AG04450 (cell line): Measurements from ENCODE around the gene BPIFA3. TPM values are rescaled to one million over a fixed set of nuclear protein-coding genes. Genes with fewer than 3 reads are reported as not detected.

Source experiments
- CTCF ChIA-PET: fragments of 300-600, 350-600 bp; formaldehyde crosslinking; extraction: SDS; loops from one replicate; lab custom pipeline; 2022; ENCODE audit warnings: antibody characterized with exemption, inconsistent platforms; lab: Charles Lee
- POLR2A ChIA-PET: fragments of 350-600 bp; formaldehyde crosslinking; extraction: SDS; loops from one replicate; lab custom pipeline; 2021; ENCODE audit warnings: antibody characterized with exemption, inconsistent platforms; lab: Yijun Ruan, JAX
- DNase-seq: peaks from one replicate; pipeline ENCODE4 v3.0.0-alpha.2; 2011; ENCODE audit warnings: low read depth, low spot score
- H3K27ac ChIP-seq: one replicate; pipeline ENCODE4 v1.5.1; 2012; ENCODE audit warnings: low read depth, low read length, control low read depth
- H3K27me3 ChIP-seq: one replicate; pipeline ENCODE4 v1.6.0; 2012; ENCODE audit warnings: low read length; ENCODE audit not compliant: control insufficient read depth, insufficient read depth
- H3K4me3 ChIP-seq: 2 replicates; pipeline ENCODE4 v1.5.1; 2011; ENCODE audit warnings: mild to moderate bottlenecking, low read depth, low read length, control low read depth
- H3K9me3 ChIP-seq: 2 replicates; pipeline ENCODE4 v1.5.1; 2012; ENCODE audit warnings: low read length; ENCODE audit not compliant: control insufficient read depth, insufficient read depth
- CTCF ChIP-seq: IDR thresholded peaks from 2 replicates; pipeline ENCODE4 v1.5.1; 2011; ENCODE audit warnings: low read depth, low read length, control low read depth, inconsistent platforms
- polyA plus RNA-seq: library from polyadenylated mRNA; depleted of rRNA; stranded (reverse); fragments of >200 nt; gene quantifications from 2 replicates; pipeline ENCODE4 v1.2.3, GENCODE V29; 2011

The BPIFA3 gene
- polyA plus RNA-seq, 1 experiment, result not detected

DNA sequence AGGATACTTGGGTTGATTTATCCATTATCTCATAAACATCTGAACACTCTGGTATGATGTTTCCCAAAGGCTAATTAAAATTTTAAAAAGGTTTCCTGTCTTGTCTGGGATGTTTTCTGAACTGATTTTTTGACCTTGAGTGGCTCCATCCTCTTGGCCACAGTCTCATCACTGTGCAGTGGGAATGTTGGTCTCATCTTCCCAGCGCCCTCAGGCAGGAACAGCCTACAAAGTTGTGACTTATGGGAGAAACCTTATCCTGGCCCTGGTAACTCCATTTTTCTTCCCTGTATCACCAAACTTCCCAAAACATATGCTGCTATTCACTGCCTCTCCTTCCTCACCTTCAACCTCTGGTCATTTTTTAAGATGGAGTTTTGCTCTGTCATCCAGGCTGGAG, 6.8 kb upstream of the BPIFA3 start:
- DNase-seq, result no peak
- TF ChIP-seq CTCF, result no peak
- ChIA-PET CTCF (no interaction called here), POLR2A (no interaction called here)
- H3K27ac ChIP-seq, result no peak overlapping the region
- no peak overlapping the region for H3K4me3 ChIP-seq
- no peaks in the 10 kb centered on the region for H3K27me3 ChIP-seq
- H3K9me3 ChIP-seq, result no peaks in the 10 kb centered on the region

GRCh38 chr20:33211817-33212424, 5.2 kb upstream of the BPIFA3 start:
- Histone ChIP-seq H3K9me3 (no peaks in the 10 kb centered on the region), H3K4me3 (no peak overlapping the region), H3K27ac (no peak overlapping the region), H3K27me3 (no peaks in the 10 kb centered on the region)
- TF ChIP-seq CTCF, result peak; percentile 43
- ChIA-PET POLR2A (no interaction called here), CTCF (no interaction called here)
- DNase-seq, result no peak

GRCh38 chr20:33224399-33224798, 7.2 kb downstream of the BPIFA3 start:
- Histone ChIP-seq H3K27me3 (no peaks in the 10 kb centered on the region), H3K27ac (no peak overlapping the region), H3K9me3 (no peaks in the 10 kb centered on the region), H3K4me3 (no peak overlapping the region)
- ChIA-PET CTCF (no interaction called here), POLR2A (no interaction called here)
- TF ChIP-seq CTCF, result no peak
- DNase-seq, result no peak

DNA sequence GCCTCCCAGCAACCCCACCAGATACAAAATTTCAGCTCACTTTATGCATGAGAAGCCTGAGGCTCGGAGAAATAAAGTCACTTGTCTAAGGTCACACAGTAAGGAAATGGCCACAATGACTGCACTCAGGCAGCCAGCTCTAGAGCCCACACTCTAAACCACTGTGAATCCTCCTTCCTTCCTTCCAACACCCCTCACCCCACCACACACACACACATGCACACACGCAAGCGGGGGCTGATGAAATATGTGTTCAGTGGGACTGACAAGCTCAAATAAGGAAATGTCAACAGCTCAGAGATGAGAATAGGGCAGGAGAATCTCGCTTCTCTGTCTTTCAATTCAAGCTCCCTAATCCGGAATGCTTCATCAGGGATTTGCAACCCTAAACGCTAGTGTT, 12.7 kb downstream of the BPIFA3 start:
- no peak for TF ChIP-seq CTCF
- ChIA-PET CTCF (no interaction called here), POLR2A (no interaction called here)

DNA sequence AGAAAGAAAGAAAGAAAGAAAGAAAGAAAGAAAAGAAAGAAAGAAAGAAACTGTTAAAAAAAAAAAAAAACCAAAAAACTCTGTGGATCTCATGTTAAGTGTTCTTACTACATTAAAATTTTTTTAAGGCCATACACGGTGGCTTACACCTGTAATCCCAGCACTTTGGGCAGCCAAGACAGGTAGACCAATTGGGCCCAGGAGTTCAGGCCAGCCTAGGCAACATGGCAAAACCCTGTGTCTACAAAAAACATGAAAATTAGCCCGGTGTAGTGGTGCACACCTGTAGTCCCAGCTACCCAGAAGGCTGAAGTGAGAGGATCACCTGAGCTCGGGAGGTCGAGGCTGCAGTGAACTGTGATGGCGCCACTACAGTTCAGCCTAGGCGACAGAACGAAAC, 14.1 kb downstream of the BPIFA3 start:
- Histone ChIP-seq H3K27me3 (no peaks in the 10 kb centered on the region), H3K4me3 (no peak overlapping the region), H3K27ac (no peak overlapping the region), H3K9me3 (no peaks in the 10 kb centered on the region)
- POLR2A ChIA-PET, result no interaction called here
- CTCF ChIA-PET, result no interaction called here
- no peak for DNase-seq
- TF ChIP-seq CTCF, result no peak

More for the DNA sequence above, 12.7 kb downstream of the BPIFA3 start:
- Histone ChIP-seq H3K27me3 (no peaks in the 10 kb centered on the region), H3K9me3 (no peaks in the 10 kb centered on the region), H3K27ac (no peak overlapping the region), H3K4me3 (no peak overlapping the region)
- DNase-seq, result no peak
